ENCODE data around the gene CERS6. TPM values are rescaled to one million over a fixed set of nuclear protein-coding genes. Genes with fewer than 3 reads are reported as not detected.

CERS6 gene
- total RNA-seq, 1 experiment from 2014 or later = 30.3 TPM

DNA sequence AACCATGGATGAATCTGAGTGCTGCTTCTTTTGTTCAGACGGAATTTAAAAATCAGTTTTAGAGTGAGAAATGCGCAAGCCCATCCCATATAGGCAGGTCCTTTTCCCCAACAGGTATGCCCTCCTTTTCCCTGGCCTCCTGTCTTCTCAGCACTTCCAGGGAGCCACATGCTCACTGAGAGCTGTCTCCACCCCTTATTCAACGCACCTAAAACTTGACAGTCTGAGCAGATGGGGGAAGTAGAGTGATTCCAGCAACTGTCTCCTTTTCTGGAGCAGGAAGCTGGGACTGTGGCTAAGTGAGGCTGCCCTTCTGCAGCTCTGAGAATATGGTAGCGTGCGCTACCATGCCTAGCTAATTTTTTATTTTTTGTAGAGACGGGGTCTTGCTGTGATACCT lies 293.2 kb downstream of the CERS6 start:
- Histone ChIP-seq H3K27me3 (ENCODE audit: control insufficient read depth, insufficient read depth, low read length) (no peaks in the 10 kb centered on the region), H3K27ac (ENCODE audit: low read length) (no peak overlapping the region), H3K9me3 (ENCODE audit: control insufficient read depth, insufficient read depth, low read depth, low read length) (no peaks in the 10 kb centered on the region), H3K36me3 (ENCODE audit: control insufficient read depth, insufficient read depth, low read length) (no peaks in the 10 kb centered on the region), H3K4me1 (ENCODE audit: control insufficient read depth, insufficient read depth, low read length) (no peaks in the 10 kb centered on the region), H3K4me3 (ENCODE audit: low read depth in 2 of 2, low read length in 2 of 2) (no peak overlapping the region)
- DNase-seq (ENCODE audit: low read depth, low spot score) (no peak), ATAC-seq (no peak)
- intact Hi-C loops (cut with micrococcal nuclease; ENCODE audit: unreplicated experiment) (no loop called here), in situ Hi-C loops (cut with HindIII; ENCODE audit: low pct_unique_long_range_greater_than_20kb, low sequenced_read_pairs) (no loop called here)
- no TSS peak for BruUV-seq (replicated peaks)
- CTCF ChIA-PET = no interaction called here
- POLR2A ChIA-PET = no interaction called here
- no peak for TF ChIP-seq SIN3A (IDR thresholded peaks at IDR 0.05; ENCODE audit: borderline replicate concordance, insufficient read depth, low read depth, low read length)
- no peak for TF ChIP-seq POLR2AphosphoS5 (IDR thresholded peaks at IDR 0.05; ENCODE audit: low read depth, low read length)
- TF ChIP-seq, protein P1, sequence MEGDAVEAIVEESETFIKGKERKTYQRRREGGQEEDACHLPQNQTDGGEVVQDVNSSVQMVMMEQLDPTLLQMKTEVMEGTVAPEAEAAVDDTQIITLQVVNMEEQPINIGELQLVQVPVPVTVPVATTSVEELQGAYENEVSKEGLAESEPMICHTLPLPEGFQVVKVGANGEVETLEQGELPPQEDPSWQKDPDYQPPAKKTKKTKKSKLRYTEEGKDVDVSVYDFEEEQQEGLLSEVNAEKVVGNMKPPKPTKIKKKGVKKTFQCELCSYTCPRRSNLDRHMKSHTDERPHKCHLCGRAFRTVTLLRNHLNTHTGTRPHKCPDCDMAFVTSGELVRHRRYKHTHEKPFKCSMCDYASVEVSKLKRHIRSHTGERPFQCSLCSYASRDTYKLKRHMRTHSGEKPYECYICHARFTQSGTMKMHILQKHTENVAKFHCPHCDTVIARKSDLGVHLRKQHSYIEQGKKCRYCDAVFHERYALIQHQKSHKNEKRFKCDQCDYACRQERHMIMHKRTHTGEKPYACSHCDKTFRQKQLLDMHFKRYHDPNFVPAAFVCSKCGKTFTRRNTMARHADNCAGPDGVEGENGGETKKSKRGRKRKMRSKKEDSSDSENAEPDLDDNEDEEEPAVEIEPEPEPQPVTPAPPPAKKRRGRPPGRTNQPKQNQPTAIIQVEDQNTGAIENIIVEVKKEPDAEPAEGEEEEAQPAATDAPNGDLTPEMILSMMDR (IDR thresholded peaks at IDR 0.05) = no peak
- TF ChIP-seq, protein P2, sequence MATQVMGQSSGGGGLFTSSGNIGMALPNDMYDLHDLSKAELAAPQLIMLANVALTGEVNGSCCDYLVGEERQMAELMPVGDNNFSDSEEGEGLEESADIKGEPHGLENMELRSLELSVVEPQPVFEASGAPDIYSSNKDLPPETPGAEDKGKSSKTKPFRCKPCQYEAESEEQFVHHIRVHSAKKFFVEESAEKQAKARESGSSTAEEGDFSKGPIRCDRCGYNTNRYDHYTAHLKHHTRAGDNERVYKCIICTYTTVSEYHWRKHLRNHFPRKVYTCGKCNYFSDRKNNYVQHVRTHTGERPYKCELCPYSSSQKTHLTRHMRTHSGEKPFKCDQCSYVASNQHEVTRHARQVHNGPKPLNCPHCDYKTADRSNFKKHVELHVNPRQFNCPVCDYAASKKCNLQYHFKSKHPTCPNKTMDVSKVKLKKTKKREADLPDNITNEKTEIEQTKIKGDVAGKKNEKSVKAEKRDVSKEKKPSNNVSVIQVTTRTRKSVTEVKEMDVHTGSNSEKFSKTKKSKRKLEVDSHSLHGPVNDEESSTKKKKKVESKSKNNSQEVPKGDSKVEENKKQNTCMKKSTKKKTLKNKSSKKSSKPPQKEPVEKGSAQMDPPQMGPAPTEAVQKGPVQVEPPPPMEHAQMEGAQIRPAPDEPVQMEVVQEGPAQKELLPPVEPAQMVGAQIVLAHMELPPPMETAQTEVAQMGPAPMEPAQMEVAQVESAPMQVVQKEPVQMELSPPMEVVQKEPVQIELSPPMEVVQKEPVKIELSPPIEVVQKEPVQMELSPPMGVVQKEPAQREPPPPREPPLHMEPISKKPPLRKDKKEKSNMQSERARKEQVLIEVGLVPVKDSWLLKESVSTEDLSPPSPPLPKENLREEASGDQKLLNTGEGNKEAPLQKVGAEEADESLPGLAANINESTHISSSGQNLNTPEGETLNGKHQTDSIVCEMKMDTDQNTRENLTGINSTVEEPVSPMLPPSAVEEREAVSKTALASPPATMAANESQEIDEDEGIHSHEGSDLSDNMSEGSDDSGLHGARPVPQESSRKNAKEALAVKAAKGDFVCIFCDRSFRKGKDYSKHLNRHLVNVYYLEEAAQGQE (IDR thresholded peaks at IDR 0.05; ENCODE audit: insufficient read depth in 1 of 2, low read depth in 2 of 2, low read length in 1 of 2) = no peak

DNA sequence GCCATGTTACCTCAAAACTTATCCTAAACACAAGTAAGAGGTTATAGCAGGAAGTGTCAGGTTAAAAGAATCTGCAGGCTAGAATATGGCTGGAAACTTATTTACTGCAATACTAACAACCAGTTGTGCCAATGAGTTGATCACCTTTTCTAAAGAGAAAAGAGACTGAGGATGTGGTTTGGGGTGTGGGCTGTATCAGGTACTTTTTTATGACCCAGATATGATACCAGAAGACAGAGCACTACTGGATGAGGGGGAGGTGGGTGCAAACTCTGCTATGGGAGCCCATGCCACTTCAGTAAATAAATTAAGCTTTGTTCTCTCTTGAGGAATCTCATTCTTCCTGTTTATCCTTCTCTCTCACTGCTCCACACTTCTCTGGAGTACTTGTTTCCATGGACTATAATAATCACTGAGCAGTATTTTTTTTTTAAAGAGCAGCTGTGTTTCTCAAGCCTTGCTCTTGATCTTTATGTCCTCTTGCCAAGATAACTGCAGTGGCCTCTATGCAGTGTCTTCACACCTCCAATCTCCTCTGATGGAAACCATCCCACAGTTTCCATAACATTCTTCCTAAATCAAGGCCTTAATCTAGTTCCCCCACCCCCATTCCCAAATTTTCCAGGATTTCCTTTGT lies 295.1 kb downstream of the CERS6 start:
- intact Hi-C loops (cut with micrococcal nuclease; ENCODE audit: unreplicated experiment) = loop anchor here (10.0 kb wide), 1 partner anchor 296 kb away; the partner anchor contains the start of gene CERS6

More for the DNA sequence above, 295.1 kb downstream of the CERS6 start:
- Histone ChIP-seq H3K4me1 (ENCODE audit: control insufficient read depth, insufficient read depth, low read length) (no peaks in the 10 kb centered on the region), H3K36me3 (ENCODE audit: control insufficient read depth, insufficient read depth, low read length) (no peaks in the 10 kb centered on the region), H3K4me3 (ENCODE audit: low read depth in 2 of 2, low read length in 2 of 2) (no peak overlapping the region), H3K27me3 (ENCODE audit: control insufficient read depth, insufficient read depth, low read length) (no peaks in the 10 kb centered on the region), H3K27ac (ENCODE audit: low read length) (no peak overlapping the region), H3K9me3 (ENCODE audit: control insufficient read depth, insufficient read depth, low read depth, low read length) (no peaks in the 10 kb centered on the region)
- no TSS peak for BruUV-seq (replicated peaks)
- POLR2A ChIA-PET = no interaction called here
- CTCF ChIA-PET = no interaction called here
- ATAC-seq (no peak), DNase-seq (ENCODE audit: low read depth, low spot score) (no peak)
- in situ Hi-C loops (cut with HindIII; ENCODE audit: low pct_unique_long_range_greater_than_20kb, low sequenced_read_pairs) = no loop called here
- TF ChIP-seq SIN3A (IDR thresholded peaks at IDR 0.05; ENCODE audit: borderline replicate concordance, insufficient read depth, low read depth, low read length) = no peak
- TF ChIP-seq POLR2AphosphoS5 (IDR thresholded peaks at IDR 0.05; ENCODE audit: low read depth, low read length) = no peak
- TF ChIP-seq TCF7L2 (IDR thresholded peaks at IDR 0.05; ENCODE audit: low read depth, low read length) = no peak
- TF ChIP-seq, protein P1 (IDR thresholded peaks at IDR 0.05) = no peak
- TF ChIP-seq, protein P2 (IDR thresholded peaks at IDR 0.05; ENCODE audit: insufficient read depth in 1 of 2, low read depth in 2 of 2, low read length in 1 of 2) = no peak
